Hematopoietic multipotent progenitor cell (in vitro differentiated cells): ENCODE measurements around the gene SPTBN4. TPM values are rescaled to one million over a fixed set of nuclear protein-coding genes. Genes with fewer than 3 reads are reported as not detected.

Experiments used
- DNase-seq, 3 donors: peaks; one replicate each; pipeline ENCODE4 v3.0.0-alpha.2; 2011 to 2015; ENCODE audit warnings: low read depth in 2 of 3, low spot score in 2 of 3
- total RNA-seq: library from RNA; depleted of rRNA; stranded (reverse); fragments of >200 nt; gene quantifications from one replicate; pipeline ENCODE4 v1.2.3, GENCODE V29; 2012

The SPTBN4 gene
- total RNA-seq, 1 donor = 0.27 TPM

DNA sequence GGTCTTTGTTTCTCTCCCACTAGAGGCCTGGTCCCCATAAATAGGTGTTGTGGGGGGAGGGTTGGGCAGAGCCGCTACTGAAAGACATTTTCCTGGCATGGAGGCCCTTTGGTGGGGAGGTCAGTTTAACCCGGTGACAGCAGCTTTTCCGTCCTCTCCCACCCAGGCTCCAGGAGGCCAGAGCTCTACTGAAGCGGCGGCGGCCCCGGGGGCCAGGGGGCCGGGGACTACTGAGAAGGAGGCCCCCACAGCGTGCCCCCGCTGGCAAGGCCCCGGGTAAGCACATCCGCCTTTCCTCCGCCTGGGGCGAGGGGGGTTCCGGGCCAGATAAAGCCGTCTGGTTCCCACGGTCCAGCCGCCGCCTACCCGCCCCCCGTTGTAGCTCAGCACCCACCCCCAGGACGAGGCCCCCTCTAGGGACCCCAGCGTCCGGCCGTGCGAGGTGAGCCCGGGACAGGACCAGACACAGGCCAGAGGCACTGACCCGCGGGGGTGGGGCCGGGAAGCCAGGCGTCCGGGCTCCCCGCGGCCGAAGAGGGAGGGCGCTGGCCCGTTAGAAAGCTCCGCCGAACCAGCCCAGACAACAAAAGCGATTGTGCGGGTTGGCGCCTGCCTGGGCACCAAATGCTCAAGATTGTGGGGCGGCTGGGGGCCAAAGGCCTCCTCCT lies 133.2 kb downstream of the SPTBN4 start:
- DNase-seq = no peak

DNA sequence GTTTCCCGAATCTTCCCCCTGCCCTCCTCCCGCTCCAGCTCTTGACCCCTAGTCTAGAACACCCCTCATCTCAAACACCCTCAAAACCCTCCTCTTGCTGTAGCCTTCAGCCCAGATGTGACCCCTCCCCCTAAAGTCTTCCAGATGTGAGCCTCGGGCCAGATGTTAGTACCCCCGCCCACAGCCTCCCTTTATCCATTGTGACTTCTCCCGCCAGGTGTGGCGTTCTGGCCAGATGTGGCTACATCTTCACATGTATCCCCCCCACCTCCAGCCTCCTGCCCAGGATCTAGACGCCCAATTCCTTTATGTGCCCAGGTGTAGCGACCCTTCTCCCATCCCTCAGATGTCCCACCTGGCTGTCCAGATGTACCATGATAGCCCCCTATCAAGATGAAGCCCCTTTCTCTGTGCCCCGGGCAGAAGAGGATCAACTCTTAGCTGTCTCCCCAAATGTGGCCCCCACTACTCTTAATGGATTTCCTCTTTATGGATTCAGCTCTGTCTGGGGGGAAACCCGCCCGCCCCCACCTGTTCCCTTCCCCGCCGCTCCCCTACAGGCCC lies 133.9 kb downstream of the SPTBN4 start:
- DNase-seq = no peak

DNA sequence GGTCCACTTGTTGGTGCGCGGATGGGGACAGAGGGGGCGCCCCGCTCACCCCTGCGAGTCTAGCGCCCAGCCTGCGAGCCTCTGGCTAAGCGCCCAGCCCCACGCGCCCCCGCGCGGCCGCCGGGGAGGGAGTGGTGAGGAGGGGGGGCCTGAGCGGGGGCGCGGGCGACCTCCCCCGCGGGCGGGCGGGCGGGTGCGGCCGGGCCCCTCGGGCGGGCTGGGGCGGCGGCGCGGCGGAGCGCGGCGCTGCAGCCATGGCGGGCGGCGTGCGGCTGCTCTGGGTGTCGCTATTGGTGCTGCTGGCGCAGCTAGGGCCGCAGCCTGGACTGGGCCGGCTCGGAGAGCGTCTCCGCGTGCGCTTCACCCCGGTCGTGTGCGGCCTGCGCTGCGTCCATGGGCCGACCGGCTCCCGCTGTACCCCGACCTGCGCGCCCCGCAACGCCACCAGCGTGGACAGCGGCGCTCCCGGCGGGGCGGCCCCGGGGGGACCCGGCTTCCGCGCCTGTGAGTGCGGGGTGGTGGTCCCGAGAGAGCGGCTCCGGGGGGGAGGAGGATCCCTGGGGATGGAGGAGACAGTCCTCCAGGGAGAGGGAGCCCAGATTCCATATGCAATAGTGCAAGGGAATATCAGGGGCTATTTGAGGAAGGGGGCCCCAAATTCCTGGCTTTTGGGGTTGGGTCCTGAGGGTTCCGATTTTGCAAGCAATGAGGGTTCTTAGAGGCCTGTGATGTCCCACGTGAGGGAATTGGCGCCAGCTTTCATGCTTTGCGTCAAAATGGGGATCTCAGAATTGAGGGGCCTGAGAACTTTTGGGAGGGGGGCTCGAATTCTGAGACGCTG lies 134.6 kb downstream of the SPTBN4 start, which contains the start of gene LTBP4:
LTBP4 (plus strand) TSS at position 236 of the 841 bp plus-strand sequence; CDS start at position 255, 19 bp downstream.
- DNase-seq = peak in 1 of 3 donors; percentile 44

DNA sequence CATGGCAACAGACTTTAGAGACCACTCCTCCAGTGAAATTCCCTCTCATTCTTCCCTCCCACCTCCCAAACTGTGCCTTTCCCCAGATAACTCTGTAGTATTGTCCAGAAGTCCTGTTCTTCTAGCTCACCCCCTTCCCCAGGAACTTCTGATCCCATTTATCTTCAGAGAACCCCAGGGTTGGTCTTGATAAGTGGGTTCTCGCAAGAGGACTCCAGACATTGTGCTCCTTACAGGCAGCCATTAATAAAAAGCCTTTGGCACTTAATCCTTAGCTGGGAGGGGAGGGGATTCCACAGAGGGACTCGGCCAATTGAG lies 136.2 kb downstream of the SPTBN4 start:
- no peak for DNase-seq

DNA sequence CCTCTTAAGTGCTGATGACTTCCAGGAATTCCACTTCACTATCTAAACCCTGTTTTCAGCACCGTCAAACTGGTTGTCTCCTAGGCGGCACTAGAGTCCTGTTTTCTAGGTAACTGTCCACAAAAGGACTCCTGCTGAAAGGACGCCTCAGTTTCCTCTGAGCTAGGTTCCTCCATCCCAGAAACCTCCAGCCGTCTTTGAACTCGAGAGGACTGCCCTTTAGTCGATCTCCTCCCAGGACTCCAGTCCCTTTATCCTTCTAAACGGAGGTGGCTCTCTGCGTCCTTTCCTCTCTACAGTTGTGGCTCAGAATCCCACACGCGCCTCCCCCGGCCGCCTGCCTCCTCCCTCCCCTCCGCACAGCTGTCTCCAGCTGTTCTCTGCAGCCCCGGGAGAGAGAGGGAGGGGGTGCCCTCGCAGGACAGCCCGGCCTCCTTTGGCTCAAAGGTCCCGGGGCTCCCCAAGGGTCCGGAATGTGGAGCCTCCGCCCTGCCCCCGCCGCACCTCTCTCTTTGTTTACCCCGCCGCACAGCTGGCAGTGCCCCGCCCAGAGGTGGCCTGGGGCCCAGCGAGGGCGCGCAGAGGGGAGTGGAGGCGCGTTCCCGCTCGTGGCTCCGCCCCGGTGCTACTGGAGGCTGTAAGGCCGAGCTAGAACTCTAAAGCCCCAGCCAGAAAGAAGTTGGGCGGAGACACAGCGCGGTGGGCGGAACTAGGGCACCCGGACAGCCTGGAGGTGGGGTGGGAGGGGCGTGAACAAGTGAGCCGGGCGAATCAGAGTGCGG lies 136.8 kb downstream of the SPTBN4 start:
- peak; percentile 87 to 98 (median 96) for DNase-seq

DNA sequence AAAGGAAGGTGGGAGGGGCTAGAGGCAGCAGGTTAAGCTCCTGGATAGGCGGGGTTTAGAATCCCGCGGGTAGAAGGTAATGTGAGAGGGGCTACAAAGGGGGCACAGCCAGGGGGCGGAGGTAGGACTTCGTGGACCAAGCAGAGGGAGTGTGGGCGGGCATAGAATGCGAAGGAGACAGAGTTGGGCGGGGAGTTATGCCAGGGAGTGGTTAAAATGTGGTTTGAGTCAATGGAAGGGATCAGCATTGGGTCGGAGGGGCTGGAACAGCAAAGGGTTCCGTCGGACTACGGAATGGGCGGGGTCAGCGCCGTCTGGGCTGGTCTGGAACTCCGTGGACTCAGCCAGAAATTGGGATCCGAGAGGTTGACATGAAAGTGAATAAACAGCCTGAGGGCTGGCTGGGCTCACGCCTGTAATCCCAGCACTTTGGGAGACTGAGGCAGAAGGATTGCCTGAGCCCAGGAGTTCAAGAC lies 137.4 kb downstream of the SPTBN4 start:
- no peak for DNase-seq

DNA sequence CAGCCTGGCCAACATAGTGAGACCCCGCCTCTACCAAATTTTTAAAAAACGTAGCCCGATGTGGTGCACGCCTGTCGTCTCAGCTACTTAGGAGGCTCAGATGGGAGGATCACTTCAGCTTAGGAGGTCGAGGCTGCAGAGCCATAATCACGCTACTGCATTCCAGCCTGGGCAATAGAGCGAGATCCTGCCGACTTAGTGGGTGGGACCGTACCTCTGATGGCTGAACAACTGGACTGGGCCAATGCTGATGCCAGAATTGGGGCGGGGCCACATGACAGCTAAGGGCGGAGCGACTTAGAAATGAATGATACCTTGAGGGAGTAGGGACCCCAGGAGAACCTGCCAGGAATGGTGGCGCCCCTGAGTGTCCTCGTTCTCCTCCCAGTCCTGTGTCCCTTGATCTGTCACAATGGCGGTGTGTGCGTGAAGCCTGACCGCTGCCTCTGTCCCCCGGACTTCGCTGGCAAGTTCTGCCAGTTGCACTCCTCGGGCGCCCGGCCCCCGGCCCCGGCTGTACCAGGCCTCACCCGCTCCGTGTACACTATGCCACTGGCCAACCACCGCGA lies 137.9 kb downstream of the SPTBN4 start:
- DNase-seq = no peak

DNA sequence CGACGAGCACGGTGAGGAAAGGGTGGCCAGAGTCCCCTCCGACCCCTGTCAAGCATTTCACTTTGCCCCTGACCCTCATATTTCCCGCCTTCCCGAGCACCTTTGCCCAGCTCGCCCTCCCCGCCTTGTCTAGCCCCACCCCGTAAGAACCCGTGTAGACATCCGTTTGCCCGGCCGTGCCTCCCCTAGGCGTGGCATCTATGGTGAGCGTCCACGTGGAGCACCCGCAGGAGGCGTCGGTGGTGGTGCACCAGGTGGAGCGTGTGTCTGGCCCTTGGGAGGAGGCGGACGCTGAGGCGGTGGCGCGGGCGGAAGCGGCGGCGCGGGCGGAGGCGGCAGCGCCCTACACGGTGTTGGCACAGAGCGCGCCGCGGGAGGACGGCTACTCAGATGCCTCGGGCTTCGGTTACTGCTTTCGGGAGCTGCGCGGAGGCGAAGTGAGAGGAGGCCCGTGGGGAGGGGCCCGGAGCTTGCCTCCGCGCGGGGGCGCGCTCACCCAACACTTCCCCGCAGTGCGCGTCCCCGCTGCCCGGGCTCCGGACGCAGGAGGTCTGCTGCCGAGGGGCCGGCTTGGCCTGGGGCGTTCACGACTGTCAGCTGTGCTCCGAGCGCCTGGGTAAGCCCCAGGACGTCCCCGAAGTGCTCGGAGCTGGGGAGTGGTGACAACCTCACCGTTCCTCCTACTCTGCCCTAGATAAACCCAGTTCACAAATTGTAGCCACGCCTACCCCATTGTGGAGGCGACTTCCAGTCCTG lies 138.6 kb downstream of the SPTBN4 start:
- DNase-seq = peak; percentile 52 to 72 (median 68)

DNA sequence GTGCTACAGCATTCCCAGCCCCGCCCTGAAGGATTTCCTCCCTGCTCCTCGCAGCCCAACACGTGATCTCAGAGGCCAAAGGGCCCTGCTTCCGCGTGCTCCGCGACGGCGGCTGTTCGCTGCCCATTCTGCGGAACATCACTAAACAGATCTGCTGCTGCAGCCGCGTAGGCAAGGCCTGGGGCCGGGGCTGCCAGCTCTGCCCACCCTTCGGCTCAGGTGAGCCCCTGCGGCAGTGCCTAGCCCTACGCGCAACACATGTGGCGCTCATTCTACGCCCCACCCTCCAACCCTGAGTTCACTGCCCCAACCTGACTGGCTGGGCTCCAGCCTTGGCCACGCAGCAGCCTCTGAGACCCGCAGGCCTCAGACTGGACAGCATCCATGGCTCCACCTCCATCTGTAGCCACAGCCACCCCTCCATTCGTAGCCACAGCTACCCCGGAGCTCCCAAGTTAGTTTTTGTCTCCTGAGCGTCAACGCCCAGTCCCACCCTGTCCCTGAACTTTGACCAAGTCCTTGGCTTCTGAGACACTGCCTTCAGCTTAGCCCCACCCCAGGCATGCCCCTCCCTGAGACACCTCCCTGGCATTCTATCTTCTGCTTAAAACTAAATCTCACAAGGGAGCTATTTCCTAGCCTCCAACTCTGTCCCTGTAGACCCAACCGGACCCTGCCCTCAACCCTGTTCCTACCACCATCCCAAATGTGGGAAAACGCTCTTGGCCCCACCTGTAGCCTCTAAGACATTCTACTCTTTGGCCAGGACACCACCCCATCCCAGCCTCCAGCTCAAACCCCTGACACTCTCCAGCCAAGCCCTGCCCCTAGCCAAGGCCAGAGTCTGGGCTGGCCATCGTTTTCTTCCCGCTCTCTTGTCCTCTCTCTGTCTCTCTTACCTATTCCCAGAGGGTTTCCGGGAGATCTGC lies 140.8 kb downstream of the SPTBN4 start:
- DNase-seq = no peak

DNA sequence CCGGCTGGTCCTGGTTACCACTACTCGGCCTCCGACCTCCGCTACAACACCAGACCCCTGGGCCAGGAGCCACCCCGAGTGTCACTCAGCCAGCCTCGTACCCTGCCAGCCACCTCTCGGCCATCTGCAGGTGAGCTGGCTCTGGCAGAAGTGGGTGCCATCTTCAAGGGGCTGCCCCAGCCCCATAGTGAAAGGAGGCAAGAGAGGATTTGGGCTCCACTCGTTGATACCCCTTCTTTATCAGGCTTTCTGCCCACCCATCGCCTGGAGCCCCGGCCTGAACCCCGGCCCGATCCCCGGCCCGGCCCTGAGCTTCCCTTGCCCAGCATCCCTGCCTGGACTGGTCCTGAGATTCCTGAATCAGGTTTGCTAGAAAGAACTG lies 141.4 kb downstream of the SPTBN4 start:
- no peak for DNase-seq

DNA sequence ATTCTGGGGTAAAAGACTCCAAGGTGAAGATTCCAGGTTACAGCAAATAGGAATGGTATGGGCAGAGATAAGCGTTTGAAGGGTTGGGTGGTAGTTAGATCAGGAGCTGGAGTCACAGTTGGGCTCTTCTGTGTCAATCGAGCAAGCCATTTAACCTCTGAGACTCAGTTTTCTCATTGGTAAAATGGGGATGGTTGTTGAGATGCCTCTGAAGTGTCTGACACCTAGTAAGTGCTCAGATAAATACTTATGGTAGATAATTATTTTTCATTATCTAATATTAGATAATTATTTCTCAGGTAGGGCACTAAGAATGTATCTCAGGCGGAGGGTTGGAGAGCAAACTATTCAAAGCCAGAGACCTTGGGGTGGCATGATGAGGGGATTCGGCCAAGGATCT lies 142.2 kb downstream of the SPTBN4 start:
- no peak for DNase-seq

DNA sequence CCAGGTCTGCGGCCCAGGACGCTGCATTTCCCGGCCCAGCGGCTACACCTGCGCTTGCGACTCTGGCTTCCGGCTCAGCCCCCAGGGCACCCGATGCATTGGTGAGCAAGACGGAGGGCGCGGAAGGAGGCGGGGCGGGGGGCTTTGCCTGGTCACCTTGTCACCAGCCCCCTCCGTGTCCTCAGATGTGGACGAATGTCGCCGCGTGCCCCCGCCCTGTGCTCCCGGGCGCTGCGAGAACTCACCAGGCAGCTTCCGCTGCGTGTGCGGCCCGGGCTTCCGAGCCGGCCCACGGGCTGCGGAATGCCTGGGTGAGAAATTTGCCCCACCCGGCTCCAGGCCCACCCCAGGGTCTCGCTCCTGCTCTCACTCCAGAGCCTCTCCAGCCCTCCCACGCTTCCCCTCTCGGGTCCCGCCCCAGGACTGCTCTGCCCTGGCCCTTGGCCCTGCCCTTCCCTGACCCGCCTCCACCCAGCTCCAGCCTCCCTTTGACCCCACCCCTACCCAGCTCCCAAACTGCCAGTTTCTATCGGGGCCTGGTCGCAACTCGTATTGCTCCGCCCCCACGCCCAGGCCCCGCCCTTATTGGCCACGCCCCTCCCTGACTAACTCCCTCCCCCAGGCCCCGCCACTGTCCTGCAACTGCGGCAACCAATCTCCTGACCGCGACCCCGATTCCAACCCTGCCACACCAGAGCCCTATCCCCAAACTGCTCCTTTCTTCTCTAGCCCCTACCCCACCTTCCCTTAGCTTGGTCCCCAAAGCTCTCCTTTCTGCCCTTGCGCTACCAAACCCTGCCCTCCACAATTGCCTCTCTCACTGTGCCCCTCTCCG lies 143.0 kb downstream of the SPTBN4 start:
- DNase-seq = peak in 2 of 3 donors; percentile 85 to 88

DNA sequence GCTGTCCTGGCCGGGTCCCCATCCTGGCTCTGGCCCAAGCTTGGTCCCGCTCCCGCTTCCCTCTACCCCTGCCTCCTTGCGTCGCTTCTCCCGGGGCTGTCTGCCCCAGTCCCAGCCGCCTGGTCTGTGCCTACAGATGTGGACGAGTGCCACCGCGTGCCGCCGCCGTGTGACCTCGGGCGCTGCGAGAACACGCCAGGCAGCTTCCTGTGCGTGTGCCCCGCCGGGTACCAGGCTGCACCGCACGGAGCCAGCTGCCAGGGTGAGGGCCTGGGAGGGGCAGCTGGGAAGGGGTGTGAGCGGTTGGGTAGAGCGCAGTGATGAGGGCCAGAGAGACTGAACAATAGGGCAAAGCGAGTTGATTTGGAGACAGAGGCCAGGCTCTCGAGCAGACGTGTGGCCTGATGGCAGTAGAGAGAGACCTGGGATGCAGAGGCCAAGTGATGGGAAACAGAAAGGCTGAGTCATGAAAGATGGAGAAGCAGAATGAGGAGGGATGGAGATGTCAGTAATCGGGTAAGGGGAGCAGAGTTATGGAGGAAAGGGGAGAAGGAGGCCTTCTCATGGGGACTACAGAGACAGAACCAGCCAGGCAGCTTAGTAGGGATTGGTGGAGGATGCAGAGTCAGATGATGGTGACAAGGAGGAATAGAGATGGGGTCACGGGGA lies 143.7 kb downstream of the SPTBN4 start:
- peak in 2 of 3 donors; percentile 80 to 90 for DNase-seq

DNA sequence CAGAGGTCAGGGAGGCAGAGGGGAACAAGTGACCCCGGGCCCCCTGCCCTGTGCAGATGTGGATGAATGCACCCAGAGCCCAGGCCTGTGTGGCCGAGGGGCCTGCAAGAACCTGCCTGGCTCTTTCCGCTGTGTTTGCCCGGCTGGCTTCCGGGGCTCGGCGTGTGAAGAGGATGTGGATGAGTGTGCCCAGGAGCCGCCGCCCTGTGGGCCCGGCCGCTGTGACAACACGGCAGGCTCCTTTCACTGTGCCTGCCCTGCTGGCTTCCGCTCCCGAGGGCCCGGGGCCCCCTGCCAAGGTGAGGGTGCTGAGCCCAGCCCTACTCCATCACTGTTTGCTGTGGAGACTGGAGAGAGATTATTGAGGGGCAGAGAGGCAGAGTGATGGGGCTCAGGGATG lies 144.3 kb downstream of the SPTBN4 start:
- no peak for DNase-seq

DNA sequence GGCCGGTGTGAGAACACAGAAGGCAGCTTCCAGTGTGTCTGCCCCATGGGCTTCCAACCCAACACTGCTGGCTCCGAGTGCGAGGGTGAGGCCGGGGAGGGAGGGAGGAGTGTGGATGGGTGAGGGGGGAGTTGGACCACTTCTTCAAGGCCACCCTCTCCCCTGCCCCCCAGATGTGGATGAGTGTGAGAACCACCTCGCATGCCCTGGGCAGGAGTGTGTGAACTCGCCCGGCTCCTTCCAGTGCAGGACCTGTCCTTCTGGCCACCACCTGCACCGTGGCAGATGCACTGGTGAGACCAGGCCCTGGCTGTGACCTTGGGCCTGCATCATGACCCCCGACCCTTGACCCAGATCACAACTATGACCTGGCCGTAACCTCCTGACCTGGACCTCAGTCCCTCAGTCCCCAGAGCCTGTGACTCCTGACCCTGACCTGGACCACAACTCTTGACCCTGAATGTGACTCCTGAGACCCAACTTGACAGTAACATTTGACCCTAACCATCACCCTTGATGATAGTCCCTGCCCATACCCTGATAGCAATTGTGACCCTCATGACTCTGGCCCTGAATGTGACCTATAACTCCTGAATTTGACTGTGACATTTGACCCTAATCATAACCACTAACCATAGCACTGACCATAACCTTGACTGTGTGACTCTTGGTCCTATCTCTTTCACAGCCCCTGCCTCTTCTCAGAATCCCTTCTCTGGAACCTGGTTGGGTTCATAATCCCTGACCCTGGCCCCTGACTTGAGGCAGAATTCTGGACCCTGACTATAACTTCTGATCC lies 145.3 kb downstream of the SPTBN4 start:
- DNase-seq = no peak

DNA sequence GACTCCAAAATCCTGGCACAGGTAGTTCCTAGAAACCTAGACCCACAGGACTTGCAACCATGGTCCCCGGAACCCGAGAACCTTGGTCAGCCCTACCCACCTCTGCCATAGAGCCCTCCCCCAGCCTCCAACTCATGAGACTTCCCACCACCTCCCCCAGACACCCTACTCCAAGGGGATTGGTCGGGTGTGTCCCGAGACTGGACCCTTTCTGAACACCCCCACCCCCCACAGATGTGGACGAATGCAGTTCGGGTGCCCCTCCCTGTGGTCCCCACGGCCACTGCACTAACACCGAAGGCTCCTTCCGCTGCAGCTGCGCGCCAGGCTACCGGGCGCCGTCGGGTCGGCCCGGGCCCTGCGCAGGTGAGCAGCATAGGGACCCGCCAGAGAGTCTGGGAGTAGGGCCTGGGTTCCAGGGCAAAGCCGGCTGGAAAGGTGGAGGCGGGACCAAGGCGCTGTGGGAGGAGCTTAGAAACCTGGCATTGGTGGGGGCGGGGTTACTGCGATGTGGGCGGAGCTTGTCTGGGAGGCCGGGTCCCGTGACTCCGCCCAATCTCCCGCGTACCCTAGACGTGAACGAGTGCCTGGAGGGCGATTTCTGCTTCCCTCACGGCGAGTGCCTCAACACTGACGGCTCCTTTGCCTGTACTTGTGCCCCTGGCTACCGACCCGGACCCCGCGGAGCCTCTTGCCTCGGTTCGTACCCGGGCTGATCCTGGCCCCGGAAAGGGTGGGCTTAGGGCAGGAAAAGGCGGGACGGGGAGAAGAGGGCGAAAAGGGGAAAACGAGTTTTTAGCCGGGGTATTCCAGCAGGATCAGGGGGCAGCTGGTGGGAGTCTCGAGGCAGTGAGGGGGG lies 146.3 kb downstream of the SPTBN4 start:
- DNase-seq = peak in 2 of 3 donors; percentile 77 to 84
